WTC11 (cell line): ENCODE results near the gene ARHGAP10. TPM values are rescaled to one million over a fixed set of nuclear protein-coding genes. Genes with fewer than 3 reads are reported as not detected.

ENCODE experiments used
- ATAC-seq: fragments of 200-7000 bp; cut with Tn5 transposase; 2 replicates; pipeline ENCODE4 v1.10.0; 2021; ENCODE audit warnings: mild to moderate bottlenecking, moderate library complexity
- CTCF ChIA-PET: fragments of 300-600 bp; sonication (Branson Sonifier 250); formaldehyde crosslinking; loops from one replicate; lab custom pipeline; 2021; ENCODE audit warnings: antibody characterized with exemption; lab: Charles Lee
- POLR2A ChIA-PET: fragments of 350-600 bp; sonication (Branson Sonifier 250); formaldehyde crosslinking; loops from one replicate; lab custom pipeline; 2021; ENCODE audit warnings: antibody characterized with exemption; lab: Charles Lee
- DNase-seq: peaks from one replicate; pipeline ENCODE4 v3.0.0; 2021; ENCODE audit warnings: low spot score
- H3K27ac Mint-ChIP-seq: 2 replicates; pipeline ENCODE4 v1.8.0; 2021; ENCODE audit warnings: mixed read lengths
- H3K27me3 Mint-ChIP-seq: 2 replicates; pipeline ENCODE4 v1.8.0; 2021; ENCODE audit warnings: low read depth, mild to moderate bottlenecking, moderate library complexity, mixed read lengths
- H3K36me3 Mint-ChIP-seq: 2 replicates; pipeline ENCODE4 v1.8.0; 2021; ENCODE audit warnings: mixed read lengths
- H3K4me1 Mint-ChIP-seq: 2 replicates; pipeline ENCODE4 v1.8.0; 2022; ENCODE audit warnings: mixed read lengths
- H3K4me3 Mint-ChIP-seq: 2 replicates; pipeline ENCODE4 v1.8.0; 2021; ENCODE audit warnings: mild to moderate bottlenecking, moderate library complexity, mixed read lengths
- H3K9me3 Mint-ChIP-seq: 2 replicates; pipeline ENCODE4 v1.8.0; 2021; ENCODE audit warnings: mixed read lengths
- CBFB ChIP-seq: sonication (generic); formaldehyde crosslinking; IDR thresholded peaks from 2 replicates; pipeline ENCODE4 v1.8.1; 2022; ENCODE audit warnings: mild to moderate bottlenecking, low read depth, missing genetic modification reagents
- GABPB1 ChIP-seq: sonication (generic); formaldehyde crosslinking; IDR thresholded peaks from 2 replicates; pipeline ENCODE4 v1.8.1; 2023; ENCODE audit warnings: mild to moderate bottlenecking, missing genetic modification reagents
- GRHL2 ChIP-seq: fragments of 250-450 bp; sonication (Bioruptor Pico); IDR thresholded peaks from 2 replicates; pipeline ENCODE4 v1.8.0; 2022; ENCODE audit warnings: mild to moderate bottlenecking, moderate library complexity; ENCODE audit not compliant: insufficient replicate concordance, severe bottlenecking
- KAT7 ChIP-seq: sonication (generic); formaldehyde crosslinking; IDR thresholded peaks from 2 replicates; pipeline ENCODE4 v1.8.1; 2023; ENCODE audit warnings: missing genetic modification reagents, mild to moderate bottlenecking, borderline replicate concordance
- NFATC4 ChIP-seq: fragments of 250-450 bp; sonication (Bioruptor Pico); IDR thresholded peaks from 2 replicates; pipeline ENCODE4 v1.9.0; 2021; ENCODE audit warnings: mild to moderate bottlenecking
- TEAD4 ChIP-seq: sonication (generic); formaldehyde crosslinking; IDR thresholded peaks from 2 replicates; pipeline ENCODE4 v1.8.0; 2022; ENCODE audit warnings: mild to moderate bottlenecking, missing genetic modification reagents
- ZNF219 ChIP-seq: sonication (generic); formaldehyde crosslinking; IDR thresholded peaks from 2 replicates; pipeline ENCODE4 v1.8.0; 2023; ENCODE audit warnings: missing genetic modification reagents, mild to moderate bottlenecking, borderline replicate concordance
- ZNF263 ChIP-seq: sonication (generic); formaldehyde crosslinking; IDR thresholded peaks from 2 replicates; pipeline ENCODE4 v1.8.1; 2022; ENCODE audit warnings: low read depth, mild to moderate bottlenecking, moderate library complexity, missing genetic modification reagents
- ZNF396 ChIP-seq: fragments of 250-450 bp; sonication (Bioruptor Pico); IDR thresholded peaks from 2 replicates; pipeline ENCODE4 v1.8.0; 2021; ENCODE audit warnings: mild to moderate bottlenecking, moderate library complexity, borderline replicate concordance
- ZNF416 ChIP-seq: fragments of 250-450 bp; sonication (Bioruptor Pico); IDR thresholded peaks from 2 replicates; pipeline ENCODE4 v1.9.0; 2021; ENCODE audit warnings: mild to moderate bottlenecking, inconsistent platforms
- total RNA-seq: library from RNA; stranded (reverse); gene quantifications from 3 replicates; pipeline ENCODE4 v1.2.3, GENCODE V29; 2021
- TF ChIP-seq, protein P1 (sequence below): sonication (generic); formaldehyde crosslinking; IDR thresholded peaks from 2 replicates; pipeline ENCODE4 v1.8.1; 2022; ENCODE audit warnings: mild to moderate bottlenecking, moderate library complexity, missing genetic modification reagents
- TF ChIP-seq, protein P2 (sequence below): fragments of 250-450 bp; sonication (Bioruptor Pico); IDR thresholded peaks from 2 replicates; pipeline ENCODE4 v1.9.0; 2021; ENCODE audit warnings: mild to moderate bottlenecking, borderline replicate concordance
- TF ChIP-seq, protein P3 (sequence below): sonication (generic); formaldehyde crosslinking; IDR thresholded peaks from 2 replicates; pipeline ENCODE4 v1.8.0; 2022; ENCODE audit warnings: mild to moderate bottlenecking, missing genetic modification reagents
- TF ChIP-seq, protein P4 (sequence below): fragments of 250-450 bp; sonication (Bioruptor Pico); IDR thresholded peaks from 2 replicates; pipeline ENCODE4 v1.9.0; 2021; ENCODE audit warnings: moderate library complexity, mild to moderate bottlenecking, inconsistent platforms, borderline replicate concordance
- TF ChIP-seq, protein P5 (sequence below): sonication (generic); formaldehyde crosslinking; IDR thresholded peaks from 2 replicates; pipeline ENCODE4 v1.8.1; 2023; ENCODE audit warnings: mild to moderate bottlenecking, missing genetic modification reagents, moderate library complexity

ARHGAP10 gene
- total RNA-seq, 1 experiment from 2014 or later: 9.6 TPM

DNA sequence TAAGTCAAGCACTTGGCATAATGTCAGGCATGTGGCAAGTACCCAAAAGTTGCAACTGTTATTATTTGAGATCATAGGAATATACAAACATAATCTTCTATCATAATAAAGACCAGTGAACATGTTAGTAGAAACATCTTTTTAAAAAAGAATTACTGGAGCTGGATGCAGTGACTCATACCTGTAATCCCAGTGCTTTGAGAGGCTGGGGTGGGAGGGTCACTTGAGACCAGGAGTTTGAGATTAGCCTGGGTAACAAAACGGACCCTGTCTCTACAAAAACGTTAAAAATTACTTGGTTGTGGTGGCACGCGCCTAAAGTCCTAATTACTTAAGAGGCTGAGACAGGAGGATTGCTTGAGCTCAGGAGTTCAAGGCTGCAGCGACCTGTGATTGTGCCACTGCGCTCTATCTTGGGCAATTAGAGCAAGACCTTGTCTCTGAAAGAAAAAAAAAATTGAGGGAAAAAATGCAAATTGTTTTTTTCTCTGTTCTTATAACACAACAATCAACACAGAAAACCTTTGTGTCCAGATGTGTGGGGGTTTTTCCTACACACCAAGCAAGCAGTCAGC, 284.3 kb downstream of the ARHGAP10 start:
- Mint-ChIP-seq H3K36me3 (no peaks in the 10 kb centered on the region), H3K4me1 (peaks cover 14% of the 10 kb centered on the region), H3K27me3 (no peaks in the 10 kb centered on the region), H3K4me3 (no peak overlapping the region), H3K27ac (no peak overlapping the region; the same call in 1 of the 2 replicates), H3K9me3 (no peaks in the 10 kb centered on the region)
- no peak for DNase-seq
- ChIA-PET CTCF (no interaction called here), POLR2A (interaction anchor here (0.6 kb wide), 1 partner anchor 973 kb away, joined by 4 read pairs; no protein-coding TSS in a partner anchor)
- no peak for TF ChIP-seq CBFB (CRISPR knock-in tag)
- ATAC-seq: no peak

DNA sequence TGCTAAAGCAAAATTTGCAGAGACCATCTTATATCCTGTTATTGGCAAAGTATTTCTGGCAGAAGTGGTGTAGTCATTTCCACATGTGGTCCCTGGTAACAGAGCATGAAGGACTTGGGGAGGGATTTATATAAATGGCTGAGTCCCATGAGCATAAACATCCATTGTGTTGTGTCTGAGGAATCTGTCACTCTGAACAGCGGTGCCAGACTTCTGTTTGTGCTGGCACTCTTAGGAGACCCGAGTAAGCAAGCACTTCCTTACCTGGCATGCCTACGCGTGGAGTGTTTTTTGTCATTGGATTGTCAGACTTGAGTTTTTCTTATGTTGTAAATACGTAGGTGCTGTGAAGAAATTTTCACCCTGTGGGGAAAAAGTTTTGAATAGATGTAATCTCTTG, 285.9 kb downstream of the ARHGAP10 start:
- TF ChIP-seq, protein P1, sequence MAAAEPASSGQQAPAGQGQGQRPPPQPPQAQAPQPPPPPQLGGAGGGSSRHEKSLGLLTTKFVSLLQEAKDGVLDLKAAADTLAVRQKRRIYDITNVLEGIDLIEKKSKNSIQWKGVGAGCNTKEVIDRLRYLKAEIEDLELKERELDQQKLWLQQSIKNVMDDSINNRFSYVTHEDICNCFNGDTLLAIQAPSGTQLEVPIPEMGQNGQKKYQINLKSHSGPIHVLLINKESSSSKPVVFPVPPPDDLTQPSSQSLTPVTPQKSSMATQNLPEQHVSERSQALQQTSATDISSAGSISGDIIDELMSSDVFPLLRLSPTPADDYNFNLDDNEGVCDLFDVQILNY (CRISPR knock-in tag): no peak
- TF ChIP-seq ZNF219 (CRISPR knock-in tag): no peak
- TF ChIP-seq TEAD4 (CRISPR knock-in tag): no peak
- TF ChIP-seq, protein P2, sequence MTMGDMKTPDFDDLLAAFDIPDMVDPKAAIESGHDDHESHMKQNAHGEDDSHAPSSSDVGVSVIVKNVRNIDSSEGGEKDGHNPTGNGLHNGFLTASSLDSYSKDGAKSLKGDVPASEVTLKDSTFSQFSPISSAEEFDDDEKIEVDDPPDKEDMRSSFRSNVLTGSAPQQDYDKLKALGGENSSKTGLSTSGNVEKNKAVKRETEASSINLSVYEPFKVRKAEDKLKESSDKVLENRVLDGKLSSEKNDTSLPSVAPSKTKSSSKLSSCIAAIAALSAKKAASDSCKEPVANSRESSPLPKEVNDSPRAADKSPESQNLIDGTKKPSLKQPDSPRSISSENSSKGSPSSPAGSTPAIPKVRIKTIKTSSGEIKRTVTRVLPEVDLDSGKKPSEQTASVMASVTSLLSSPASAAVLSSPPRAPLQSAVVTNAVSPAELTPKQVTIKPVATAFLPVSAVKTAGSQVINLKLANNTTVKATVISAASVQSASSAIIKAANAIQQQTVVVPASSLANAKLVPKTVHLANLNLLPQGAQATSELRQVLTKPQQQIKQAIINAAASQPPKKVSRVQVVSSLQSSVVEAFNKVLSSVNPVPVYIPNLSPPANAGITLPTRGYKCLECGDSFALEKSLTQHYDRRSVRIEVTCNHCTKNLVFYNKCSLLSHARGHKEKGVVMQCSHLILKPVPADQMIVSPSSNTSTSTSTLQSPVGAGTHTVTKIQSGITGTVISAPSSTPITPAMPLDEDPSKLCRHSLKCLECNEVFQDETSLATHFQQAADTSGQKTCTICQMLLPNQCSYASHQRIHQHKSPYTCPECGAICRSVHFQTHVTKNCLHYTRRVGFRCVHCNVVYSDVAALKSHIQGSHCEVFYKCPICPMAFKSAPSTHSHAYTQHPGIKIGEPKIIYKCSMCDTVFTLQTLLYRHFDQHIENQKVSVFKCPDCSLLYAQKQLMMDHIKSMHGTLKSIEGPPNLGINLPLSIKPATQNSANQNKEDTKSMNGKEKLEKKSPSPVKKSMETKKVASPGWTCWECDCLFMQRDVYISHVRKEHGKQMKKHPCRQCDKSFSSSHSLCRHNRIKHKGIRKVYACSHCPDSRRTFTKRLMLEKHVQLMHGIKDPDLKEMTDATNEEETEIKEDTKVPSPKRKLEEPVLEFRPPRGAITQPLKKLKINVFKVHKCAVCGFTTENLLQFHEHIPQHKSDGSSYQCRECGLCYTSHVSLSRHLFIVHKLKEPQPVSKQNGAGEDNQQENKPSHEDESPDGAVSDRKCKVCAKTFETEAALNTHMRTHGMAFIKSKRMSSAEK (CRISPR knock-in tag): no peak
- TF ChIP-seq, protein P3, sequence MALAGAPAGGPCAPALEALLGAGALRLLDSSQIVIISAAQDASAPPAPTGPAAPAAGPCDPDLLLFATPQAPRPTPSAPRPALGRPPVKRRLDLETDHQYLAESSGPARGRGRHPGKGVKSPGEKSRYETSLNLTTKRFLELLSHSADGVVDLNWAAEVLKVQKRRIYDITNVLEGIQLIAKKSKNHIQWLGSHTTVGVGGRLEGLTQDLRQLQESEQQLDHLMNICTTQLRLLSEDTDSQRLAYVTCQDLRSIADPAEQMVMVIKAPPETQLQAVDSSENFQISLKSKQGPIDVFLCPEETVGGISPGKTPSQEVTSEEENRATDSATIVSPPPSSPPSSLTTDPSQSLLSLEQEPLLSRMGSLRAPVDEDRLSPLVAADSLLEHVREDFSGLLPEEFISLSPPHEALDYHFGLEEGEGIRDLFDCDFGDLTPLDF (CRISPR knock-in tag): no peak
- TF ChIP-seq ZNF396 (CRISPR knock-in tag): no peak
- TF ChIP-seq ZNF263 (CRISPR knock-in tag): no peak
- TF ChIP-seq ZNF416 (CRISPR knock-in tag): no peak
- TF ChIP-seq GABPB1: no peak
- no peak for TF ChIP-seq KAT7
- TF ChIP-seq GRHL2 (CRISPR knock-in tag): no peak
- TF ChIP-seq, protein P4, sequence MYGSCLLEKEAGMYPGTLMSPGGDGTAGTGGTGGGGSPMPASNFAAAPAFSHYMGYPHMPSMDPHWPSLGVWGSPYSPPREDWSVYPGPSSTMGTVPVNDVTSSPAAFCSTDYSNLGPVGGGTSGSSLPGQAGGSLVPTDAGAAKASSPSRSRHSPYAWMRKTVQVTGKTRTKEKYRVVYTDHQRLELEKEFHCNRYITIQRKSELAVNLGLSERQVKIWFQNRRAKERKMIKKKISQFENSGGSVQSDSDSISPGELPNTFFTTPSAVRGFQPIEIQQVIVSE (CRISPR knock-in tag): no peak
- TF ChIP-seq NFATC4 (CRISPR knock-in tag): no peak
- TF ChIP-seq, protein P5, sequence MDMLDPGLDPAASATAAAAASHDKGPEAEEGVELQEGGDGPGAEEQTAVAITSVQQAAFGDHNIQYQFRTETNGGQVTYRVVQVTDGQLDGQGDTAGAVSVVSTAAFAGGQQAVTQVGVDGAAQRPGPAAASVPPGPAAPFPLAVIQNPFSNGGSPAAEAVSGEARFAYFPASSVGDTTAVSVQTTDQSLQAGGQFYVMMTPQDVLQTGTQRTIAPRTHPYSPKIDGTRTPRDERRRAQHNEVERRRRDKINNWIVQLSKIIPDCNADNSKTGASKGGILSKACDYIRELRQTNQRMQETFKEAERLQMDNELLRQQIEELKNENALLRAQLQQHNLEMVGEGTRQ (CRISPR knock-in tag): no peak
- ChIA-PET CTCF (no interaction called here), POLR2A (no interaction called here)
- Mint-ChIP-seq H3K27ac (no peak overlapping the region), H3K4me1 (peaks cover 14% of the 10 kb centered on the region), H3K4me3 (no peak overlapping the region), H3K9me3 (no peaks in the 10 kb centered on the region), H3K27me3 (no peaks in the 10 kb centered on the region), H3K36me3 (no peaks in the 10 kb centered on the region)
- no peak for ATAC-seq
- DNase-seq: no peak
